ENCODE results near the gene WAPL. TPM values are rescaled to one million over a fixed set of nuclear protein-coding genes. Genes with fewer than 3 reads are reported as not detected.
"Not testable (repeated sequence)": the region's sequence is repeated elsewhere in the genome, so short reads cannot be mapped to it uniquely, and the experiment has no call there.

The WAPL gene
- total and polyA plus RNA-seq, 2 of the 13 experiments (the other 11 are each of a cell fraction or from before 2014, with no cell fraction given): 13.2 to 43.5 TPM

DNA sequence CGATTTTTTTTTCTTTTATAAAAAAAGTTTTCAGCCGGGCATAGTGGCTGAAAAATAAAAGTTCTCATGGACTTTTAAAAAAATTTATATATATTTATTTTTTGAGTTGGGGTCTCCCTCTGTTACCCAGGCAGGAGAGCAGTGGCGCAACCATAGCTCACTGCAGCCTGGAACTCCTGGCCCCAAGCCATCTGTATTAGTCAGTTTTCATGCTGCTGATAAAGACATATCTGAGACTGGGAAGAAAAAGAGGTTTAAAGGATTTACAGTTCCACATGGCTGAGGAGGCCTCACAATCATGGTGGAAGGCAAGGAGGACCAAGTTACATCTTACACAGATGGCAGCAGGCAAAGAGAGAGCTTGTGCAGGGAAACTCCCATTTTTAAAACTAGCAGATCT is 37.1 kb upstream of the WAPL start:
- H3K9me3 ChIP-seq (ENCODE audit: low read length); H4K20me1 ChIP-seq (ENCODE audit: insufficient read depth, low read length); ATAC-seq; H3K9ac ChIP-seq (ENCODE audit: insufficient read depth, low read depth, low read length); H2AFZ ChIP-seq (ENCODE audit: low read length); H3K79me2 ChIP-seq (ENCODE audit: insufficient read depth, low read length); DNase-seq (ENCODE audit: low spot score); H3K27me3 ChIP-seq (ENCODE audit: control insufficient read depth in 1 of 2, insufficient read depth in 2 of 2, low read length in 2 of 2); CTCF ChIA-PET (ENCODE audit: low intra/inter-chr PET ratio, low total read pairs); in situ Hi-C loops (cut with HindIII; ENCODE audit: extremely low pct_ligation_motif_present, low pct_unique_long_range_greater_than_20kb); BruUV-seq (replicated peaks); FAIRE-seq; POLR2A ChIA-PET; H3K4me2 ChIP-seq (ENCODE audit: low read depth, low read length); H3K36me3 ChIP-seq (replicated peaks in 1 of 2; ENCODE audit: control insufficient read depth in 1 of 2, insufficient read depth in 2 of 2, low read length in 2 of 2); H3K4me3 ChIP-seq (replicated peaks in 1 of 3; ENCODE audit: insufficient read depth in 1 of 3, low read depth in 2 of 3, low read length in 3 of 3); intact Hi-C loops (cut with micrococcal nuclease; ENCODE audit: unreplicated experiment); H3K4me1 ChIP-seq (ENCODE audit: insufficient read depth, low read length); H3K27ac ChIP-seq (ENCODE audit: extremely low read length, insufficient read depth, low read length): not testable (repeated sequence)
- 30% methylated on average over 3 of the region's 3 CpGs for WGBS (ENCODE audit: low lambda C conversion rate)

DNA sequence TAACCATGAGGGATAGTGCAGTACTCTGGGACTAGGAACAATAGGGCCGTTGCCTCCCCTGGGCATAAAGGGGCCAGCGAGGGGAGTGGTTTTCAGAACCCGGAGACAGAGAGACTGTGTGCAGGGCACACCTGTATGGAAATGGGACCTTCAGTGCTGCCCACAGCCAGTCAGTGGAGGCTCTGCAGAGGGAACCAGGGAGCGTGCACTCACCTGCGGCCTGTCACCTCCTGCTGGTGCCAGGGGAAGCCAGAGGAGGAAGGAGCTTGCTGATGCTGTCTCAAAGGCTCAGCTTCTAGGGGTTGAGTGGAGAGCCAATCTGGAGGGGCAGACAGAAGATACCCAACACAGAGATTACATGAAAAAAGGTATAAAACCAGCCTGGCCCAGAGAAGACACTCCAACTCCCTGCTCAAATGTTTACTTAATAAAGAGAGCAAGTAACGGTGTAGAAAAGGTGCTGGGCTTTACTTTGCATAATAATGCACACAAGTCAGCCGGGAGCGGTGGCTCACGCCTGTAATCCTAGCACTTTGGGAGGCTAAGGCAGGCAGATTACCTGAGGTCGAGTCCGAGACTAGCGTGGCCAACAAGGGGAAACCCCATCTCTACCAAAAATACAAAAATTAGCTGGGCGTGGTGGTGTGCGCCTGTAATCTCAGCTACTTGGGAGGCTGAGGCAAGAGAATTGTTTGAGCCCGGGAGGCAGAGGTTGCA is 35.5 kb upstream of the WAPL start:
- Histone ChIP-seq H3K27ac (ENCODE audit: extremely low read length, insufficient read depth, low read length) (no peak overlapping the region), H3K4me2 (ENCODE audit: low read depth, low read length) (no peak overlapping the region), H3K9me3 (ENCODE audit: low read length) (no peaks in the 10 kb centered on the region), H3K4me1 (ENCODE audit: insufficient read depth, low read length) (no peaks in the 10 kb centered on the region), H3K4me3 (replicated peaks in 1 of 3; ENCODE audit: insufficient read depth in 1 of 3, low read depth in 2 of 3, low read length in 3 of 3) (no peak overlapping the region), H3K9ac (ENCODE audit: insufficient read depth, low read depth, low read length) (no peak overlapping the region), H3K79me2 (ENCODE audit: insufficient read depth, low read length) (no peaks in the 10 kb centered on the region), H3K36me3 (replicated peaks in 1 of 2; ENCODE audit: control insufficient read depth in 1 of 2, insufficient read depth in 2 of 2, low read length in 2 of 2) (no peaks in the 10 kb centered on the region), H3K27me3 (ENCODE audit: control insufficient read depth in 1 of 2, insufficient read depth in 2 of 2, low read length in 2 of 2) (peaks cover 1 to 6% of the 10 kb centered on the region in 2 experiments; a peak in 2 of 5 replicates), H4K20me1 (ENCODE audit: insufficient read depth, low read length) (no peaks in the 10 kb centered on the region), H2AFZ (ENCODE audit: low read length) (no peak overlapping the region)
- DNase-seq (ENCODE audit: low spot score) (no peak), ATAC-seq (no peak), FAIRE-seq (no peak)
- intact Hi-C loops (cut with micrococcal nuclease; ENCODE audit: unreplicated experiment) (no loop called here), in situ Hi-C loops (cut with HindIII; ENCODE audit: extremely low pct_ligation_motif_present, low pct_unique_long_range_greater_than_20kb) (no loop called here)
- 48% methylated on average over 15 of the region's 15 CpGs for WGBS (ENCODE audit: low lambda C conversion rate)
- POLR2A ChIA-PET: no interaction called here
- CTCF ChIA-PET (ENCODE audit: low intra/inter-chr PET ratio, low total read pairs): no interaction called here
- no TSS peak for BruUV-seq (replicated peaks)
- TF ChIP-seq THAP11 (CRISPR knock-in tag; IDR thresholded peaks at IDR 0.05) (no peak), ATF1 (CRISPR knock-in tag; IDR thresholded peaks at IDR 0.05) (no peak), ZNF609 (CRISPR knock-in tag; IDR thresholded peaks at IDR 0.05; ENCODE audit: borderline replicate concordance) (no peak), JUNB (CRISPR knock-in tag; IDR thresholded peaks at IDR 0.05; ENCODE audit: borderline replicate concordance) (no peak), ZSCAN22 (CRISPR knock-in tag; IDR thresholded peaks at IDR 0.05) (no peak), ZNF878 (CRISPR knock-in tag; IDR thresholded peaks at IDR 0.05) (no peak), CERS6 (CRISPR knock-in tag; IDR thresholded peaks at IDR 0.05) (no peak), ZNF616 (CRISPR knock-in tag; IDR thresholded peaks at IDR 0.05; ENCODE audit: low read depth) (no peak), ASH2L (IDR thresholded peaks at IDR 0.05; ENCODE audit: insufficient read length, low read depth, low read length) (no peak)
- TF ChIP-seq, protein P1, sequence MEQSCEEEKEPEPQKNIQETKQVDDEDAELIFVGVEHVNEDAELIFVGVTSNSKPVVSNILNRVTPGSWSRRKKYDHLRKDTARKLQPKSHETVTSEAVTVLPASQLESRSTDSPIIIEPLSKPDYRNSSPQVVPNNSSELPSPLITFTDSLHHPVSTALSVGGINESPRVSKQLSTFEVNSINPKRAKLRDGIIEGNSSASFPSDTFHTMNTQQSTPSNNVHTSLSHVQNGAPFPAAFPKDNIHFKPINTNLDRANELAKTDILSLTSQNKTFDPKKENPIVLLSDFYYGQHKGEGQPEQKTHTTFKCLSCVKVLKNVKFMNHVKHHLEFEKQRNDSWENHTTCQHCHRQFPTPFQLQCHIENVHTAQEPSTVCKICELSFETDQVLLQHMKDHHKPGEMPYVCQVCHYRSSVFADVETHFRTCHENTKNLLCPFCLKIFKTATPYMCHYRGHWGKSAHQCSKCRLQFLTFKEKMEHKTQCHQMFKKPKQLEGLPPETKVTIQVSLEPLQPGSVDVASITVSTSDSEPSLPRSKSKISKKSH (CRISPR knock-in tag; IDR thresholded peaks at IDR 0.05; ENCODE audit: borderline replicate concordance): no peak
